HG02759 (cell line): ENCODE results near the gene TRIM44.
A peak's percentile ranks its signal among the peaks of the same experiment; 100 is the strongest.
"Not testable (repeated sequence)": the region's sequence is repeated elsewhere in the genome, so short reads cannot be mapped to it uniquely, and the experiment has no call there.

Experiments used
- ATAC-seq: cut with Tn5 transposase; IDR thresholded peaks from one replicate; pipeline ENCODE4 v1.9.1; 2021; ENCODE audit warnings: mild to moderate bottlenecking, moderate library complexity; ENCODE audit not compliant: unreplicated experiment

Gene TRIM44

DNA sequence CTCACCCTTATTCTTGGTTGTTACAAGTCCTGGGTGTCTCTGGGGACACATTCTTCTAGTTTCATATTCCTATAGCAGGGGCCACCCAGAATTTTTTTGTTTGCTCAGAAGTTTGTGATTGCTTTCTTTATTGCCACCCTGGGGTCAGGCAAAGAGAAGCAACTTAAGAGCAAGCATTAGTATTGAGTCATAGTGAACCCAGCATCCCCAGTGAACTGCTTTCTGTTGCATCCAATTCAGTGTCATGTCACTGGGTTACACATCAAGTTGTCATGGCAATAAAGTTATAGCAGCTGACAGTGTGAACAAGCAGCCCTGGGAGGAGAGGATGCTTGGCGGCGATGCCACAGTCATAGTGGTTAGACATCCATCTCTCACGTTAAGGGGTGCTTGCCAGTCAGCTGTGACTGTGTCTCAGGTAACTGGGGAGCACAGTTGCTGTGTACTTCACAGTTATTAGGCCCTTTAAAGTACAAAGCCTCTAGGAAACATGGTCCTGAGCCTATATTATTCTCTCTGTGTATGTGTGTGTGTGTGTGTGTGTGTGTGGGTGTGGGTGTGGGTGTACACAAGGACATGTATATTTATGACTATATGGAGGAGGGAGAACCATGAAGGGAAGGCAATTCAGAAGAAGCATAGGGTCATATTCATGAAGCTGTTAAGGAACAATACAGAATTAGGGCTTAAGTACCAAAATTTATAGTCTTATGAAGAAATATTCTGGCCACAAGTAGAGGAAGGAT is 52.5 kb downstream of the TRIM44 start:
- peak; percentile 87 for ATAC-seq

- ATAC-seq, result not testable (repeated sequence)
Measured at GRCh38 chr11:35715677-35716076, 53.1 kb downstream of the TRIM44 start.

- no peak for ATAC-seq
Measured at GRCh38 chr11:35717043-35717442, 54.5 kb downstream of the TRIM44 start.

GRCh38 chr11:35717520-35717919 is 54.9 kb downstream of the TRIM44 start:
- ATAC-seq, result peak; percentile 33

- peak; percentile 51 for ATAC-seq
Measured at GRCh38 chr11:35721651-35722282, 59.2 kb downstream of the TRIM44 start.

DNA sequence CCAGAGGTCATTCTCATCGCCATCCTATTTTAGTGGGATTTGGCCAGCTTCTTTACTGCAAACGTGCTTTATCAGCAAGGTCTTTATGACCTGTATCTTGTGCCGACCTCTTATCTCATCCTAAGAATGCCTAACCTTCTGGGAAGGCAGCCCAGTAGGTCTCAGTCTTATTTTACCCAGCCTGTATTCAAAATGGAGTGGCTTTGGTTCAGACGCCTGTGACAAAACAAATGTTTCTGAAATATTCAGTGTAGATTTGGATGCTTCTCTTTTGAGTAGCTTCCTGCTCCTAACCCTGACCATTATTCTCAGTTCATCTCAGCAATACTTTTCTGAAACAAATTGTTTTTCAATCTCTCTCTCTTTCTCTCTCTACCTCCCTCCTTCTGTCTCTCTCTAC is 60.1 kb downstream of the TRIM44 start:
- ATAC-seq, result no peak

- no peak for ATAC-seq
Measured at GRCh38 chr11:35723493-35723892, 60.9 kb downstream of the TRIM44 start.

DNA sequence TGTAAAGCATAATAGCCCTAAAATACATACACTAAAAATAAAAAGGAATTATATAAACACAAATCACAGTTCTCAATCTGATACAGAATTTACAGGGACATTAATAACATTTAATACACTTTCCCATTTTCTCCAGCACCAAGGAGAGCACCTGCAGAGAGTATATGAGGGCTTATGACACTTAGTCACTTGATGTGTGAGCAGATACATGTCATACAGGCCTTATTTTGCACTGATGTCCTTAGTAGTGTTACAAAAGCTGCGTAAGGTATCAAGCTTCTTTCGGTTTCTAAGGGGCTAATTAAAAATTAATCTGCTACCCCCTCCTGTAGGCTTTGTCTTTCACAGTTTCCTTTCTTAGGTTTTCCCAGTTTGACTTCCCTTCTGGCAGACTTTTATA is 61.3 kb downstream of the TRIM44 start:
- ATAC-seq, result peak; percentile 62

- ATAC-seq, result no peak
Measured at GRCh38 chr11:35725885-35726284, 63.3 kb downstream of the TRIM44 start.

GRCh38 chr11:35727140-35727539 is 64.6 kb downstream of the TRIM44 start:
- no peak for ATAC-seq

DNA sequence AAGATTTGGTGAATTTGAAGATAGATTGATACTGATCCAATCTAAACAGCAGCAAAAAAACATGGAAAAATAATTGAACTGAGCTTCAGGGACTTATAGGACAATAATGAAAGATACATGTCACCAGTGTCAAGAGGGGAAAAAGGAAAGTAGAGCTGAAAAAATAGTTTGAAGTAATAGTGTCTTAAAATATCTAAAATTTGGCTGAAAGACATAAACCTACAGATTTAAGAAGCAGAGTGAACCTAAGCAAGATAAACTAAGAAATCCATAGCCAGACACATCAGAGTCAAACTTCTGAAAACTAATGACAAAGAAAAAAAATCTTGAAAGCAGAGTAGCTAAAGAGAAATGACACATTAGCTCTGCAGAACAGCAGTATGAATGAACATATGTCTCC is 67.7 kb downstream of the TRIM44 start:
- no peak for ATAC-seq

GRCh38 chr11:35734669-35735410 is 72.3 kb downstream of the TRIM44 start:
- ATAC-seq, result no peak

- no peak for ATAC-seq
Measured at GRCh38 chr11:35735411-35735810, 72.8 kb downstream of the TRIM44 start.

DNA sequence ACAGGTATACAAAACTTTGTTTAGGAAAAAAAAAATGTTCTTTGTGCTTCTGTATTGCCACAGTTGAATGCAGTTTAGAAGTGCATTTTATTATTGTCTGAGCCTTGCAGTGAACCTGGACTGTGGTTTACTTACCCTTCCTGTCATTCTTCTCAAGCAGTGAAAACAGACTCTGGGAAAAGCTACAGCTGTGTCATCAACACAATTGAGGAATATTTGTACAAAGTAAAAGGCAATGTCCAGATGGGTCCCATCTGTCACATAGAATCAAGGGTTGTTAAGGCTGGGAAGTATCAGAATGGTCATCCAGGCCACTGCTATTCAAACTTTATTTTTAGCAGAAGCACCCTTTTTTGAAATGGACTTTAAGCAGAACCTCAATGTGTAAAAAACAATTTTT is 73.3 kb downstream of the TRIM44 start:
- no peak for ATAC-seq

- ATAC-seq, result no peak
Measured at GRCh38 chr11:35736952-35737351, 74.4 kb downstream of the TRIM44 start.

DNA sequence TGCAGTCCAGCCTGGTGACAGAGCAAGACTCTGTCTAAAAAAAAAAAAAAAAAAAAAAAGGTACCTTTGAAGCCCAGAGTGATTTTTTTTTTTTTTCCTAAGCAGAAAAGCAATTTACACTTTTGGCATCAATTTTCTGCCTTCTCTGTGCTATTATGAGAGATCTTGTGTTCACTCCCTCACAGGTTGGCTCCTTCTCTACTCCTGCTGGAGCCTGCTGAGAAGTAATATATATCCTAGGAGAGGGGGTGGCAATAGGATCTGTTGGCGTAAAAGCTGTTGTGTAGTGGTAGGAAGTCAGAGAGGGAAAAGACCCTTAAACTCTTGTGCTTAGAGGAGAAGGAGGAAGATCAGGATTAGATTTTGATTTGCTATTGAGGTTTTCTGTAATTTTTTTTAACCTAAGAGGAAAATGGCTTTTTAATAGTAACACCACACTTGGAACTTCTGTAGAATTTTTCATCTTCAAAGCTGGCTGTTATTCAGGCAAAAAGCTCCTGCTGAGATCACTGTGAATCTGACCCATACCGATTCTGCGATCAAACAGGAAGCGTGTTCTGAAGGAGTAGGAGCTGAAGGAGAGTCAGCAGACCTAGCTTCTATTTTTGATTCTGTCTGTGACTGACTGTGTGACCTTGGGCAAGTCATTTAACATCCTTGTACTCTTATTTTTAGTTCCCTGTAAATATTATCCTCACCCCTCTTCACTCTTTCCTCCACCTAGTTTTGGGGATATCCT is 77.7 kb downstream of the TRIM44 start:
- ATAC-seq, result no peak

DNA sequence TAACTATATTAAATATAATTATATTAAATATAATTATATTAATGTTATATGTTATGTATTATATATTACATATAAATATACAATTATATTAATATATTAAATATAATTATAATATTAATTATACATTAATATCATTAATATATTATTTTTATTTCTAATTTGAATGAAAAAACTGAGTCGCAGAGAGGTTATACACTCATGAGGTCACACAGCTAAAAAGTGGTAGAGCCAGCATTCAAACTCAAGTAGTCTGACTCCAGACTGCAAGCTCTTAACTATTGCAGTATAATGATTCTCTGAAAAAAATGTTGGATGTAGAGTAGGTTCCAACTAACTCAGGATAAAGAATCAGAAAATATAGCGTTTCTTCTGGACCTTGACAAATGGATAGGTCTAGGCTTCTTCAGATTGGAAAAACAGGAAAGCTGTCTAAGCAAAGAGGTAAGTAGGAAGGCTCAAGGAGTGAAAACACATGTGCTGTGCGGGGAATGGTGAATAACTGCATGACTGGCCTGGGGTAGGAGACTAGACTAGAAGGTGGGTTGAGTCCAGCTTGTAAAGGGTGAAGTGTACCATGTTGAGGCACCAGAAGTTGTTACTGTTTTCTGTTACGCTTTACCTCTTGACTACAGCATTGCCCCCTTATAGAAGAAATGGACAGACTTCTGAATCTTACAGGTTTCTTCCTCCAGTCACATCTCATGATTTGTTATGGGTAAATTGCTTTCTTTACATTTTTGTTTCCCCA is 80.3 kb downstream of the TRIM44 start:
- no peak for ATAC-seq

DNA sequence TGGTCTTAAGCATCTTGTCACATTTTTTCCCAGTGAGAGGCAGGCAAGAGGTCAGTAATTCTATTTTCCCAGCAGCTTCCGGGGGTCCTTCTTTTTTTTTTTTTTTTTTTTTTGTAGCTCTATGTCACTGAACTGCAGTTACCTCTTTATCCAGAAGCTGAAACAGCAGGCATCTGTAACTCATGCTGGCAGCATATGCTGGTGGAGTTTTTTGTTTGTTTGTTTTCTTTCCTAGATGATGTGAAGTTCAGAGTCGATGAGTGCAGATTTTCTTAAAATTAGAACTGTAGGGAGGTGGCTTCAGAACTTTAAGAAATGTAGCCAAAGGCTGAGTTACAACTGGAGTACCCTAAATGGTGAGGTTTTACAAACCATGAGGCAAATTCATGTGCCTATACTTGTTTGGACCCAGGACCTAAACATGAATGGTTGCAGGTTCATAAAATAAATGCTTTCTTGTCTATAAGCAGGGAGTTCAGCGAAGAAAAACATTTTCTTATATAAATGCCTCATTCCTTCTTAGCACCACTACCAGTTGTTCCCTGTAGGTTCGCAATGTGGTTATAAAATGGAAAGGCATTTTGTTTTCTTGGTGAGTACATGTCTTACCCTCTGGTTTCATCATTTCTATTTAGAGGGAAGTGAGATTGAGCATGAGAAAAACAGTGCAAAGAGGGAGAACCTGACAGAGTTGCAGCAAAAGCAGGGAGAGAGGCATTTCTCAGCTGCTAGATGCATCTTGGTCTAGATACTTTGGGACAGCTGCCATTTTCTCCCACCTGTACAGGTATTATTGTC is 84.0 kb downstream of the TRIM44 start:
- ATAC-seq, result no peak

GRCh38 chr11:35747668-35748067 is 85.1 kb downstream of the TRIM44 start:
- no peak for ATAC-seq

DNA sequence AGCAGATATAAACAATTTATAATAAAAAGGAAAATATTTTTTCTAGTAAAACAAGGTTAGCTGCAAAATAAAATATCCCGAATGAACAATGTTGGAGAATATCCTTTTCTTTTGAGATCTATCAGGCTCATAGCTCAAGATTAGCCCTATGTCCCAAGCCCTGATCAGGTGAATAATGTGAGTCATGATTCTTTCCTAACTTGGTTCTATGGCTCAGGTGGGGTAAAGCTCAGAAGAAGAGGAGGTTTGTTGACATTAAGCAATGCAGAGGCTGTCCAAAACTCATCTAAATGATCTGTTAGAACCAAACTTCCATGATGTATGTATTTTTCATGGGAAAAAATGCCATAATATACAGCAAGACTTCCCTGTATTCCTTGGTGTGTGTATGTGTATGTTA is 86.1 kb downstream of the TRIM44 start:
- ATAC-seq, result no peak
